Fibroblast of lung (primary cell): Measurements from ENCODE around the gene MYRIP. TPM values are rescaled to one million over a fixed set of nuclear protein-coding genes. Genes with fewer than 3 reads are reported as not detected.

Source experiments
- DNase-seq, 2 donors: peaks; one replicate each; pipeline versions ENCODE4 v3.0.0 to v3.0.0-alpha.2; 2010; ENCODE audit warnings: low read depth in 2 of 2
- H2AFZ ChIP-seq: 2 replicates; pipeline ENCODE4 v1.5.1; 2012; ENCODE audit warnings: low read length, control low read depth, inconsistent platforms
- H3K27ac ChIP-seq: 2 replicates; pipeline ENCODE4 v1.5.1; 2011; ENCODE audit warnings: low read length, control low read depth; ENCODE audit not compliant: insufficient read depth
- H3K27me3 ChIP-seq: 2 replicates; pipeline ENCODE4 v1.5.1; 2011; ENCODE audit warnings: mild to moderate bottlenecking, low read length; ENCODE audit not compliant: control insufficient read depth, insufficient read depth
- H3K36me3 ChIP-seq: 2 replicates; pipeline ENCODE4 v1.5.1; 2011; ENCODE audit warnings: low read length; ENCODE audit not compliant: control insufficient read depth, insufficient read depth
- H3K4me1 ChIP-seq: 2 replicates; pipeline ENCODE4 v1.5.1; 2011; ENCODE audit warnings: low read length; ENCODE audit not compliant: control insufficient read depth, insufficient read depth; ENCODE audit errors: extremely low read depth
- H3K4me2 ChIP-seq: 2 replicates; pipeline ENCODE4 v1.5.1; 2011; ENCODE audit warnings: low read length, control low read depth; ENCODE audit not compliant: insufficient read depth; ENCODE audit errors: extremely low read depth
- H3K4me3 ChIP-seq, 4 experiments: fragments of 200-600 bp in 1 of 4; sonication (generic) in 1 of 4; replicated peaks in 1 of 4; 2 replicates each; pipeline ENCODE4 v1.5.1; 2011 to 2016; ENCODE audit warnings: low read length in 4 of 4, low read depth in 3 of 4, mild to moderate bottlenecking in 3 of 4, control low read depth in 2 of 4, inconsistent platforms in 1 of 4, mixed read lengths in 1 of 4; ENCODE audit not compliant: insufficient read depth in 1 of 4; ENCODE audit errors: control extremely low read depth in 1 of 4
- H3K79me2 ChIP-seq: 2 replicates; pipeline ENCODE4 v1.5.1; 2012; ENCODE audit warnings: mild to moderate bottlenecking, low read length, inconsistent platforms; ENCODE audit not compliant: control insufficient read depth, insufficient read depth
- H3K9ac ChIP-seq: 2 replicates; pipeline ENCODE4 v1.5.1; 2011; ENCODE audit warnings: mild to moderate bottlenecking, low read length, control low read depth; ENCODE audit not compliant: insufficient read depth
- H3K9me3 ChIP-seq: 2 replicates; pipeline ENCODE4 v1.5.1; 2012; ENCODE audit warnings: low read depth, low read length; ENCODE audit not compliant: control insufficient read depth, insufficient read depth
- H4K20me1 ChIP-seq: 2 replicates; pipeline ENCODE4 v1.5.1; 2011; ENCODE audit warnings: low read length; ENCODE audit not compliant: control insufficient read depth, insufficient read depth; ENCODE audit errors: extremely low read depth
- EZH2 ChIP-seq: IDR thresholded peaks from 2 replicates; pipeline ENCODE4 v1.5.1; 2012; ENCODE audit warnings: low read length, control low read depth, mild to moderate bottlenecking; ENCODE audit errors: missing control alignments
- polyA plus RNA-seq, 2 donors: library from polyadenylated mRNA; depleted of rRNA in 1 of 2; stranded (reverse) in 1 of 2; unstranded in 1 of 2; fragments of >200 nt; gene quantifications; 2 replicates each; pipeline ENCODE4 v1.2.1, GENCODE V29; 2011 to 2012; ENCODE audit warnings: missing spikeins in 1 of 2
- total RNA-seq: library from RNA; depleted of rRNA; stranded (reverse); fragments of >200 nt; gene quantifications from 2 replicates; pipeline ENCODE4 v1.2.1, GENCODE V29; 2014
- TF ChIP-seq, protein P1 (sequence below), 2 donors: IDR thresholded peaks in 1 of 2; conservative IDR thresholded peaks in 1 of 2; 1 replicate in 1 of 2; 2 replicates in 1 of 2; pipeline ENCODE4 v1.5.1; 2011 to 2012; ENCODE audit warnings: low read length in 2 of 2, control low read depth in 1 of 2, inconsistent platforms in 1 of 2, low read depth in 1 of 2, mild to moderate bottlenecking in 1 of 2

The MYRIP gene
- total and polyA plus RNA-seq, 2 donors (not counting 1 experiment from before 2014, with no cell fraction given) = 0.02 TPM; not detected in 1

DNA sequence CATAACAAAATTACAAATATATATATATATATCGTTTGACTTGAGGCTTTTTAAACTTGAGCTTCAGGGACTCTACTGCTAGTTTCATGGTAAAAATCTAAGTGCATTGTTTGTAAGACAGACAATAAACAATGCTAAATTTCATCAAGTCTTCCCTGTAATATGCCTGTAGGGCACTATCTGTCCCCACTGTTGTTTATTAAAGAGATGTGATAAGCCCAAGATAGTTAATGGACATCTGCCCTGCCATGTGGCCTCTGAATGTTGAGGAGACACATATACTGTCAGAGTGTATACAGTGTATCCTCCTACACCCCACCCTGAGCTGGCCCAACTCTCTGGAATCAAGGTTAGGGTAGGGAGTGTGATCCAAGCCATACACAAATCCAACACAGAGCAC is 485.0 kb downstream of the MYRIP start:
- DNase-seq = no peak
- Histone ChIP-seq H3K27ac (no peak overlapping the region), H3K4me3 (no peak overlapping the region), H3K36me3 (no peaks in the 10 kb centered on the region), H3K79me2 (no peaks in the 10 kb centered on the region), H3K4me1 (peaks cover 4% of the 10 kb centered on the region), H2AFZ (no peak overlapping the region), H3K9ac (no peak overlapping the region), H3K9me3 (no peaks in the 10 kb centered on the region), H3K4me2 (no peak overlapping the region), H3K27me3 (no peaks in the 10 kb centered on the region), H4K20me1 (no peaks in the 10 kb centered on the region)
- no peak for TF ChIP-seq EZH2
- TF ChIP-seq, protein P1, sequence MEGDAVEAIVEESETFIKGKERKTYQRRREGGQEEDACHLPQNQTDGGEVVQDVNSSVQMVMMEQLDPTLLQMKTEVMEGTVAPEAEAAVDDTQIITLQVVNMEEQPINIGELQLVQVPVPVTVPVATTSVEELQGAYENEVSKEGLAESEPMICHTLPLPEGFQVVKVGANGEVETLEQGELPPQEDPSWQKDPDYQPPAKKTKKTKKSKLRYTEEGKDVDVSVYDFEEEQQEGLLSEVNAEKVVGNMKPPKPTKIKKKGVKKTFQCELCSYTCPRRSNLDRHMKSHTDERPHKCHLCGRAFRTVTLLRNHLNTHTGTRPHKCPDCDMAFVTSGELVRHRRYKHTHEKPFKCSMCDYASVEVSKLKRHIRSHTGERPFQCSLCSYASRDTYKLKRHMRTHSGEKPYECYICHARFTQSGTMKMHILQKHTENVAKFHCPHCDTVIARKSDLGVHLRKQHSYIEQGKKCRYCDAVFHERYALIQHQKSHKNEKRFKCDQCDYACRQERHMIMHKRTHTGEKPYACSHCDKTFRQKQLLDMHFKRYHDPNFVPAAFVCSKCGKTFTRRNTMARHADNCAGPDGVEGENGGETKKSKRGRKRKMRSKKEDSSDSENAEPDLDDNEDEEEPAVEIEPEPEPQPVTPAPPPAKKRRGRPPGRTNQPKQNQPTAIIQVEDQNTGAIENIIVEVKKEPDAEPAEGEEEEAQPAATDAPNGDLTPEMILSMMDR (conservative IDR thresholded peaks at IDR 0.05 in 1 of 2, IDR thresholded peaks at IDR 0.05 in 1 of 2; ENCODE audit: low read depth in 1 of 2, low read length in 2 of 2) = no peak

DNA sequence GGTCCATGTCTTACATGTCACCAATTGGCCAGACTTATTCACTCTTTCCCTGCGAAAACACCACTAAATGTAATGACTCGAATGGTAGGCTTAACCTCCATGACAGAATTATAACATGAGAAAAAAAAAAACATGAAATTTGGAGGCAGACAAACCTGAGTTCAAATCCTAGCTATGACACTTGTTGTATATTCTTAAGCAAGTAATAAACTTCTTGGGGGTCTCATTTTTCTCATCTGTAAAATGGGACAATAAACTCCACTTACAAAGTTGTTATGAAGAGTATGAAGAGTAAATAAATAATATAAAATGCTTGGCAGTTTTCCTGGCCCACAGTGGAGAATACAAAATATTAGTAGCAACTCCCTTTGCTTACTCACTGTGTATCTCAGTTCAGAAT is 488.7 kb downstream of the MYRIP start:
- H3K27ac ChIP-seq = no peak overlapping the region
- no peaks in the 10 kb centered on the region for H3K36me3 ChIP-seq
- no peak overlapping the region for H3K4me3 ChIP-seq
- H3K4me1 ChIP-seq = peaks cover 6% of the 10 kb centered on the region
- no peak overlapping the region for H3K9ac ChIP-seq
- no peak for TF ChIP-seq EZH2
- H4K20me1 ChIP-seq = no peaks in the 10 kb centered on the region
- no peaks in the 10 kb centered on the region for H3K9me3 ChIP-seq
- DNase-seq = no peak
- no peaks in the 10 kb centered on the region for H3K27me3 ChIP-seq
- H2AFZ ChIP-seq = no peak overlapping the region
- H3K4me2 ChIP-seq = no peak overlapping the region
- H3K79me2 ChIP-seq = no peaks in the 10 kb centered on the region

DNA sequence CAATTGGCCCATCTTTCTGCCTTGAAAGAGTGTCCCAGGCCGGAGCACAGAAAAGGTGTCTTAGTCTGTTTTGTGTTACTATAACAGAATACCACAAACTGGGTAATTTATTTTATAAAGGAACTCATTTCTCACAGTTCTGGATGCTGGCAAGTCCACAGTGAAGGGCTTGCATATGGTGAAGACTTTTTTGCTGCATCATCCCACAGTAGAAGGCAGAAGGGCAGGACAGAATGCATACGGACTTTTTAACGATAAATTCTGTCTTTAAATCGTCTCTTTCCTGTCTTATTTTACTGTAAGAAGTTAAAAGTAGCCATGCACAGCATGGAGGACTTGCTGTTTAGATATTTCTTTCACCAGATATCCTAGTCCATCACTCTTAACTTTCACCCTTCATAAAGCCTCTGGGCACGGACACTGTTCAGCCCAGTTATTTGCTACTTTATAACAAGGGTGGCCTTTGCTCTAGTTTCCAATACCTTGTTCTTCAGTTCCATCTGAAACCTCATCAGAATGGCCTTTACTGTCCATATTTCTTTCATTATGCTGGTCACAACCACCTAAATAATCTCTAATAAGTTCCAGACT is 489.8 kb downstream of the MYRIP start:
- Histone ChIP-seq H3K4me2 (peak overlapping the region; percentile 23), H3K36me3 (no peaks in the 10 kb centered on the region), H3K27me3 (no peaks in the 10 kb centered on the region), H3K4me3 (no peak overlapping the region), H3K4me1 (peaks cover 6% of the 10 kb centered on the region), H3K79me2 (no peaks in the 10 kb centered on the region), H2AFZ (no peak overlapping the region), H4K20me1 (no peaks in the 10 kb centered on the region), H3K9me3 (no peaks in the 10 kb centered on the region), H3K27ac (peak overlapping the region; percentile 63), H3K9ac (no peak overlapping the region)
- no peak for DNase-seq
- TF ChIP-seq, protein P1 (conservative IDR thresholded peaks at IDR 0.05 in 1 of 2, IDR thresholded peaks at IDR 0.05 in 1 of 2; ENCODE audit: low read depth in 1 of 2, low read length in 2 of 2) = no peak
- TF ChIP-seq EZH2 = no peak
